Measurements from ENCODE around the gene NAA10.

NAA10 gene

DNA sequence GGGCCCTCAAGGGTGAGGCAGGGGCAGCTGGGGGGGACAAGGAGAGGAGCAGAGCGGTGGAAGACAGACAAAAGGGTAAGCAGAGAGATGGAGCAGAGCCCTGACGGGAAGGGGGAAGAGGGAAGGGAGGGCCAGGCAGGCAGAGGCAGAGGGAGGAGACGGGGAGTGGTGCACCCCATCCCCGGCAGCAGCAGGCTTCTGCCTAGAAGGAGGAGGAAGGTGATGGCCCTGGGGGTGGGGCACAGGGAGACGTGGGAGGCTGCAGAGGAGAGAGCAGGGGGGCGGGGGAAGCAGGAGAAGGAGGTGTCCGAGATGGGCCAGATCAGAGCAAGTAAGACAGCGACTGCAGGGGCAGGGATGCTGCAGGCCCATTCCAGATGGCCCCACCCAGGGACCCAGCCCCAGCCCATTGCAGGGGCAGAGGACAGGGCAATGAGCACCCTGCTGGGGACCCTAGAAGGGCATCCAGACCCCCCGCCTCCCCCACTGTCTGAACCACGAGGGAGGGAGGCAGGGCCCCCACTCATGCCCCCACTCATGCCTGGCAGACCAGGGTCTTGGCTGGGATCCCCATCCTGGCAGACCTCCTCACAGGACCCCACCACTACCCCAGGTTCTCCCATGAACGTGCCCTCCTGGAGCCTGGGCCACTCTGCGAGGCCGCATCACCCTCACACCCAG is 51.5 kb downstream of the NAA10 start:
- no peak for DNase-seq (ENCODE audit: low spot score)

DNA sequence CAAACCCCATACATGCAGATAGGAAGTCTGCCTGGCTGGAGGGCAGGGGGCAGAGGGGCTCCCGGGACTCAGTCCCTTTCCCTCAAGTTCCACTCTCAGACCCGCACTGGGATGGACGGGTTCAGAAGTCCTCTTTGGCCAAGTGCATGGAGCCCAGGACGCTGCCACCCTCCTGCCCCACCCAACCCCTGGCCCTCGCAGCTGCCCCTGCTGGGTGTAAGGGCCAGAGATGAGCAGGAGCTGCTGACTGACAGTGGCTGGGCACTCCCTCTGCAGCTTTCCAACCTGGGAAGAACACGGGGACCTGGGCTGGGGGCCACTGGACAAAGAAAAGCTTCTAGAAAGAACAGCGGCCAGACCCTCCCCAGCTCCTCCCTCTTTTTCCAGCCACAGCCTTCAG is 52.3 kb downstream of the NAA10 start:
- no peak for DNase-seq (ENCODE audit: low spot score)

DNA sequence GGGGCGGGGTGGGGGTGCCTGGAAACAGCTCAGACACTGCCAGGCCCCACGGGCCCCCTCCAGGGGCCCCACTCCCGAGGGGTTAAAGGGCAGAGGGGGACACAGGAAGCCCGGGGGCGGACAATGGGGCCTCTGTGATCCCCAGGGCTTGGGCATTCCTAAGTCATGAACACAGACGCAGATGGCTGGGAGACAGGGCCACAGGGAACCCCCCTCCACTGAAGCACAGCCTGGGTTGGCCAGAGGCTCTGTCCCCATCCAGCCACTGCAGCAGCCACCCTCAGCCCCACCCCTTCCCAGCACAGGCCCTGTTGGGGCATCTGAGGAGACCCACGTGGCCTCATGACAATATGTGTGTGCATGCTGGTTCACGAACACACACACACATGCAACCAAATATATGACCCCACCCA is 52.7 kb downstream of the NAA10 start:
- no peak for DNase-seq (ENCODE audit: low spot score)

DNA sequence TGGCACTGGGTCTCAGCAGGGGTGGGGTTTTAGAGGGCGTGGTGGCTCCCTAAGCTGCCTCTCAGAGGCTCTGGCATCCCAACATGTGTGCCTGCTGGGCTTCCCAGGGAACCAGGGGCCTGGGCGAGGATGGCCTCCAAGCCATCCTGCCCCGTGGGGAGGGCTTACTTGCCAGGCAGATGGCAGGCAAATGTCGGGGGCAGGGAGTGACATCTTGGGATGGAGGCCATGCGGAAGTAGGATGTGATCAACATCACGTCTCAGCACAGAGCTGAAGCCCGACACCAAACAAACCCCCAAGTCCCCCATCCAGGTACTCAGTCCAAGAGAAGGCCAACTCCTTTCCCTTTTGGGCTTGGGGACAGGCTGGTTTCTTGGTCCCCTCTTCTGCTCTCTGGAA is 53.6 kb downstream of the NAA10 start:
- DNase-seq (ENCODE audit: low spot score): no peak

DNA sequence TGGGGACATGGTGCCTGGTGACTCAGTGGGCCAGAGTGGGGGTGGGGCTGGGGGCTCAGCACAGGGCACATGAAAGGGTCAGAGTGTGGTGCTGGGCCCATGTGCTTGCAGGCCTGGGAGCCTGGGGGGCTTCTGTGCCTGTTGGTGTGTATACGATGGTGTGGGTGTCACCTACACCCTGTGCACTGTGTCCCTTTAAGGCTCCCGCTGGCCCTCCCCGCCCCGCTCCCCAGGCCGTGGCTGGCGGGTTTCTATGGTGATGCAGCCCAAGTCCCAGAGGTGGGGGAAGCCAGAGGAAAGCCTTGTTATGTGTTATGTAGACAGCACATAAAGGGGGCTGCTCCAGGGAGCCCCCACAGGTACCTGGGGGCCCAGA is 54.4 kb downstream of the NAA10 start:
- DNase-seq (ENCODE audit: low spot score): no peak

DNA sequence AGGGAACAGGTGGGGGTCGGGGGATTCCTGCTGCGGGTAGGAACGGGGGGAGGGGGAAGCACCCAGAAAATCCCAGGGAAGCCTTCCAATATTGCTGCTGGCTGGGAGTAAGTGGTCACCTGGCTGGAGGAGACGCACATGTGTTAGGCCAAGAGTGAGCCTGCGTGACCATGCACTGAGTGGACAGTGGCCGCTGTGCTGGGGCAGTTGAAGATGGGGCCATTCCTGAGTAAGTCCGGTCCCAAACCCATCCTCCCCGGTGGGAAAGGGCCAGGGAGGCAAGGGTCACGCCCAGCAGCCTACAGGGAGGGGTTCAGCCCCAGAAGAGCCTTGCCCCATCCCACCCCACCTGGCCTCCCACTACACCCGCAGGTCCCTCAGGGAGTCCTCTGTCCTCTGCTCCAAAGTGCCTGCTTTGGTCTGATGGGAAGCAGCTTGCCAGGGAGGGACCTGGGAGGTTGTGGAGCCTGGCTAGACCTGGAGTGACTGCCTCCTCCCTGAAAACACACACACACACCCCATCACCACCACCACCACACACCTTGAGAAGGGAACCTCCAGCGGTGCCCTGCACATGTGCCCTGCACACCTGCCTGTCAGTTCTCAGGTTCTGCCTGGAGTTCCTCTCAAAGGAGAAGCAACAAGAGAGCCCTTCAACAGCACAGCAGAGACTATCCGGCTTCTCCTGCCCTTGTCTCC is 54.9 kb downstream of the NAA10 start:
- no peak for DNase-seq (ENCODE audit: low spot score)
